Subcutaneous adipose tissue (tissue), 4 donors: Measurements from ENCODE around the gene PHC1. TPM values are rescaled to one million over a fixed set of nuclear protein-coding genes. Genes with fewer than 3 reads are reported as not detected.

Source experiments
- CTCF ChIP-seq: fragments of 450-650 bp; IDR thresholded peaks from one replicate; pipeline ENCODE4 v1.5.1; 2016; ENCODE audit warnings: low read depth, mild to moderate bottlenecking, control low read depth, antibody characterized with exemption, moderate library complexity
- total RNA-seq, 4 donors: library from RNA; depleted of rRNA; stranded (reverse); fragments of >200 nt; gene quantifications; one replicate each; pipeline ENCODE4 v1.1.0, GENCODE V29; 2016

Gene PHC1
- total RNA-seq, 4 donors from 2014 or later, result 17.5 to 33.5 (median 24.5) TPM

- TF ChIP-seq CTCF, result no peak
Observed at GRCh38 chr12:8985213-8985754, 71.0 kb downstream of the PHC1 start.

GRCh38 chr12:8987163-8987562, 72.9 kb downstream of the PHC1 start:
- no peak for TF ChIP-seq CTCF

GRCh38 chr12:8987685-8988084, 73.4 kb downstream of the PHC1 start:
- no peak for TF ChIP-seq CTCF

- TF ChIP-seq CTCF, result no peak
Observed at GRCh38 chr12:8989413-8989812, 75.1 kb downstream of the PHC1 start, which contains the start of gene KLRG1. Gene KLRG1 (plus strand): TSS chr12:8989546. CDS start chr12:8989636, 90 bp downstream.

Other genes starting within 250 kb of the PHC1 start
- 100 to 1,000 TPM in 1 of 4 donors, 10 to 100 TPM in 3; 42.2 to 149 (median 73.8) TPM for gene RIMKLB, start 216.5 kb upstream of the PHC1 start, total RNA-seq
- not detected for gene A2ML1, start 91.9 kb upstream of the PHC1 start, total RNA-seq
- 100 to 1,000 TPM; 101 to 161 (median 114) TPM for gene M6PR, start 35.1 kb downstream of the PHC1 start, total RNA-seq
- 10 to 100 TPM in 1 of 4 donors, 1 to 10 TPM in 3; 5.1 to 10.5 (median 7.4) TPM for gene KLRG1, start 75.0 kb downstream of the PHC1 start, total RNA-seq
- 100 to 1,000 TPM; 316 to 600 (median 331) TPM for gene A2M, start 201.4 kb downstream of the PHC1 start, total RNA-seq